GM19397 (cell line): ENCODE results near the gene TLN1.
A peak's percentile ranks its signal among the peaks of the same experiment; 100 is the strongest.

Source experiments
- ATAC-seq: cut with Tn5 transposase; IDR thresholded peaks from one replicate; pipeline ENCODE4 v1.9.1; 2021; ENCODE audit warnings: mild to moderate bottlenecking, moderate library complexity; ENCODE audit not compliant: unreplicated experiment

The TLN1 gene

GRCh38 chr9:35705836-35706430 is 26.1 kb downstream of the TLN1 start:
- ATAC-seq, result no peak

GRCh38 chr9:35705372-35705771 is 26.6 kb downstream of the TLN1 start:
- ATAC-seq, result no peak

- no peak for ATAC-seq
These were observed 27.9 kb downstream of the TLN1 start for GRCh38 chr9:35703906-35704672.

- ATAC-seq, result no peak
These were observed 29.3 kb downstream of the TLN1 start for GRCh38 chr9:35702696-35703095.

- ATAC-seq, result no peak
These were observed 31.1 kb downstream of the TLN1 start for GRCh38 chr9:35700942-35701341.

GRCh38 chr9:35700031-35700430 is 32.0 kb downstream of the TLN1 start:
- no peak for ATAC-seq

- no peak for ATAC-seq
These were observed 33.8 kb downstream of the TLN1 start for GRCh38 chr9:35698231-35698630.

GRCh38 chr9:35697486-35697885 is 34.5 kb downstream of the TLN1 start:
- no peak for ATAC-seq

- ATAC-seq, result peak; percentile 74
These were observed 35.3 kb downstream of the TLN1 start for GRCh38 chr9:35696520-35697215.

- ATAC-seq, result no peak
These were observed 36.0 kb downstream of the TLN1 start for GRCh38 chr9:35695943-35696401.

GRCh38 chr9:35691757-35692301 is 40.2 kb downstream of the TLN1 start:
- ATAC-seq, result no peak

GRCh38 chr9:35691334-35691650 is 40.7 kb downstream of the TLN1 start:
- ATAC-seq, result no peak

- ATAC-seq, result no peak
These were observed 41.2 kb downstream of the TLN1 start for GRCh38 chr9:35690614-35691333.

GRCh38 chr9:35690294-35690613 is 41.7 kb downstream of the TLN1 start:
- ATAC-seq, result no peak

- ATAC-seq, result no peak
These were observed 42.3 kb downstream of the TLN1 start, which contains the start of gene TPM2 for GRCh38 chr9:35689542-35690293. Gene TPM2, minus strand, starts transcription at chr9:35689925. Its CDS starts 108 bp downstream, at chr9:35689817.

- ATAC-seq, result no peak
These were observed 43.1 kb downstream of the TLN1 start for GRCh38 chr9:35688558-35689541.

GRCh38 chr9:35687972-35688557 is 43.9 kb downstream of the TLN1 start:
- no peak for ATAC-seq

- no peak for ATAC-seq
These were observed 44.7 kb downstream of the TLN1 start for GRCh38 chr9:35687306-35687705.
